ENCODE results near the gene EHMT1.

EHMT1 gene

DNA sequence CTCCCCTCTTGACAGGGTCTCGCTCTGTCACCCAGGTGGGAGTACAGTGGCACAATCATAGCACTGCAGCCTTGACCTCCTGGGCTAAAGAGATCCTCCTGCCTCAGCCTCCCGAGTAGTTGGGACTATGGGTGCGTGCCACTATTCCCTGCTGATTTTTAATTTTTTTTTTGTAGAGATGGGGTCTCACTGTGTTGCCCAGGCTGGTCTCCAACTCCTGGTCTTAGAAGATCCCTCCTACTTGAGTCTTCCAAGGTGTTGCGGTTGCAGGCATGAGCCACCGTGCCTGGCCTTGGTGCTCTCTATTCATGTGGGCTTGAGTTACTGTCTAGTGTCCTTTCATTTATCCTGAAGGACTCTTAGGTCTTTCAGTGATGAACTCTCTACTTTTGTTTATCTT lies 24.1 kb downstream of the EHMT1 start:
- no peak overlapping the region for H3K9ac ChIP-seq (ENCODE audit: insufficient read length)
- H3K9me3 ChIP-seq (ENCODE audit: low read depth, low read length), result no peaks in the 10 kb centered on the region
- no peak for TF ChIP-seq POLR2AphosphoS5 (IDR thresholded peaks at IDR 0.05; ENCODE audit: borderline replicate concordance, low read depth, low read length)
- no peak for TF ChIP-seq EZH2 (IDR thresholded peaks at IDR 0.05)
- no peak for TF ChIP-seq FOXP2 (optimal IDR thresholded peaks at IDR 0.05; ENCODE audit: control extremely low read depth, extremely low read length, insufficient read depth)
- H3K27ac ChIP-seq, result no peak overlapping the region
- DNase-seq (ENCODE audit: low read depth, low spot score), result no peak
- H3K4me3 ChIP-seq, result no peak overlapping the region
- H3K36me3 ChIP-seq (ENCODE audit: insufficient read depth, low read length), result peaks cover 3% of the 10 kb centered on the region; the same call in 1 of the 2 replicates

DNA sequence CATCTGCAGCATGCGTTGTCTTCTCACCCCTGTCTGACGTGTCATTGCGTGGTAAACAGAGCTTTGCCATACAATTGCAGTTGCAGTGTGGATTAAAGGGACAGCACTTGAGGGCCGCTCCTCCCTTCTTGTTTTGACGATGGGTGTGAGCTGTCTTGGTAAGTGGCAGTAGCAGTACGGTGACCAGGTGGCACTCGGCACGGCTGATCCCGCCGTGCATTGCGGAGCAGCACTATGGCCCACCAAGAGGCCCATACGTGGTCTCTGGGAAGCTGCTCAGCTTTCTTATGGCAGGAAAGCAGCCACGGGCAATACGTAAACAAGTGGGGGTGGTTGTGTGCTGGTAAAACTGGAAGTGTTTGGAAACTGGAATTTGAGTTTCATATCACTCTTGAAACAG lies 25.1 kb downstream of the EHMT1 start:
- no peak for TF ChIP-seq POLR2AphosphoS5 (IDR thresholded peaks at IDR 0.05; ENCODE audit: borderline replicate concordance, low read depth, low read length)
- no peak for TF ChIP-seq EZH2 (IDR thresholded peaks at IDR 0.05)
- no peak for TF ChIP-seq FOXP2 (optimal IDR thresholded peaks at IDR 0.05; ENCODE audit: control extremely low read depth, extremely low read length, insufficient read depth)
- DNase-seq (ENCODE audit: low read depth, low spot score), result no peak
- Histone ChIP-seq H3K4me3 (no peak overlapping the region), H3K27ac (no peak overlapping the region), H3K9me3 (ENCODE audit: low read depth, low read length) (no peaks in the 10 kb centered on the region), H3K9ac (ENCODE audit: insufficient read length) (no peak overlapping the region), H3K36me3 (ENCODE audit: insufficient read depth, low read length) (peaks cover 3% of the 10 kb centered on the region; the same call in 1 of the 2 replicates)

DNA sequence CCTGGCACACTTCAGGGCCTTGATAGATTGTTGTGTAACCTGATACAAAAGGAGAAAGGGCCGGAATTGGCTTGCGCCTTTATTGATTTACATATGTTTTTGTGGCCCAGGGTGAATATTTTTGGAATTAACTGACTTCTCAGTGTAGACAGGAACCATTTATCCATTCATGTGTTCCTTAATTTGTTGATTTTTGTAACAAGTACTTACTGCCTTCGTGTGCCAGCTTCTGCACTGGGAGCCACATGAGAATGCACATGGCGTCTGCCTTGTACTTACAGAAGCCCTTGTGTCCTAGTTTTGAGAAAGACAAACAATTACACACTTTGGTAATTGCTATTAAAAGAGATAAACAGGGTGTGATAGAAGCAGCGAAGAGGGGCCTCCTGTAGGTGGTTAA lies 26.4 kb downstream of the EHMT1 start:
- no peak overlapping the region for H3K27ac ChIP-seq
- DNase-seq (ENCODE audit: low read depth, low spot score), result no peak
- TF ChIP-seq POLR2AphosphoS5 (IDR thresholded peaks at IDR 0.05; ENCODE audit: borderline replicate concordance, low read depth, low read length), result no peak
- H3K36me3 ChIP-seq (ENCODE audit: insufficient read depth, low read length), result peaks cover 5% of the 10 kb centered on the region; the same call in 1 of the 2 replicates
- no peak overlapping the region for H3K4me3 ChIP-seq
- H3K9ac ChIP-seq (ENCODE audit: insufficient read length), result no peak overlapping the region
- H3K9me3 ChIP-seq (ENCODE audit: low read depth, low read length), result no peaks in the 10 kb centered on the region

DNA sequence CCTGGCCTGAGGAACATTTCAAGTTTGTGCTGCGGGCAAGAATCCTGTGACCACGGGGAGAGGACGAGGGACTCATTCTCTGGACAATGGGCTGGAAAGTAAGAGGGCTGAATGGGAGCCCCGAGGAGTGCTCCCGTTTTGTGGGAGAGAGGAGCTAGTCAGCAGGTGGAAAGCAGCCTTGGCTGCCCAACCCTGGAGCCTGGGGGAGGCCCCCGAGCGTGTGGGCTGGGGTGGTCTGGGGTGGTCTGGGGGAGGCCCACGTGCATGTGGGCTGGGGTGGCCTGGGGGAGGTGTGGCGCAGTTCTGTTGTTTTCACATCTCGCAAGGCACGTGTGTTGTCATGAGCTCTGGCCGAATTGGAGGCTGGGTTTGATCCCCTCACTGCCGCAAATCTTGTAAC lies 27.5 kb downstream of the EHMT1 start:
- Histone ChIP-seq H3K4me3 (no peak overlapping the region), H3K9ac (ENCODE audit: insufficient read length) (no peak overlapping the region), H3K9me3 (ENCODE audit: low read depth, low read length) (no peaks in the 10 kb centered on the region), H3K27ac (no peak overlapping the region), H3K36me3 (ENCODE audit: insufficient read depth, low read length) (peaks cover 16% of the 10 kb centered on the region)
- DNase-seq (ENCODE audit: low read depth, low spot score), result no peak
- TF ChIP-seq FOXP2 (optimal IDR thresholded peaks at IDR 0.05; ENCODE audit: control extremely low read depth, extremely low read length, insufficient read depth), result no peak
- no peak for TF ChIP-seq EZH2 (IDR thresholded peaks at IDR 0.05)
- no peak for TF ChIP-seq POLR2AphosphoS5 (IDR thresholded peaks at IDR 0.05; ENCODE audit: borderline replicate concordance, low read depth, low read length)

DNA sequence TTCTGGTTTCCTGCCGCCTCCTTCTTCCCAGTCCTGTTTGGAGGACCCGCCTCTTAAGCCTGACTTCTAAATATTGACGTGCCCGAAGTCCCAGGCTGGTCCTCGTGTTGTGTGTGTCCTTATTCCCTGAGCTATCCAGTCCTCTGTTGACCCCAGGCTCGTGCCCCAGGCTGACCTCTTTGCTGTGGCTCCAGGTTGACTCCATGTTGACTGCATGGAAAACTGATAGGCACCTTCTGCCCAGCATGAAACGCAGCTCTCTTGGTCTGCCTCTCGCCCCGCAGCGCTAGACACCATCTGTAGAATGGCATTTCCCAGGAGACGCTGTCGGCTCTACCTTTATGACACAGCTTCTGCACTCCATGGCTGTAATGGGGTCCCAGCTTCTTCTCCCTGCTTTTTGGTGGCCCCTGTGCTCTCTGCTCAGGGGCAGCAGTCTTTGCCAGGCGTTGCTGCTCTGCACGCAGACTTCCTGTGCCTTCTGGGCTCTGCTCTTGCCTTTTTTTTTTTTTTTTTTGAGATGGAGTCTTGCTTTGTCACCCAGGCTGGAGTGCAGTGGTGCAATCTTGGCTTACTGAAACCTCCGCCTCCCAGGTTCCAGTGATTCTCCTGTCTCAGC lies 28.4 kb downstream of the EHMT1 start:
- Histone ChIP-seq H3K36me3 (ENCODE audit: insufficient read depth, low read length) (peaks cover 21% of the 10 kb centered on the region), H3K27ac (no peak overlapping the region), H3K9me3 (ENCODE audit: low read depth, low read length) (no peaks in the 10 kb centered on the region), H3K9ac (ENCODE audit: insufficient read length) (no peak overlapping the region), H3K4me3 (no peak overlapping the region)
- no peak for DNase-seq (ENCODE audit: low read depth, low spot score)
- no peak for TF ChIP-seq FOXP2 (optimal IDR thresholded peaks at IDR 0.05; ENCODE audit: control extremely low read depth, extremely low read length, insufficient read depth)
- TF ChIP-seq EZH2 (IDR thresholded peaks at IDR 0.05), result no peak
- TF ChIP-seq POLR2AphosphoS5 (IDR thresholded peaks at IDR 0.05; ENCODE audit: borderline replicate concordance, low read depth, low read length), result no peak

DNA sequence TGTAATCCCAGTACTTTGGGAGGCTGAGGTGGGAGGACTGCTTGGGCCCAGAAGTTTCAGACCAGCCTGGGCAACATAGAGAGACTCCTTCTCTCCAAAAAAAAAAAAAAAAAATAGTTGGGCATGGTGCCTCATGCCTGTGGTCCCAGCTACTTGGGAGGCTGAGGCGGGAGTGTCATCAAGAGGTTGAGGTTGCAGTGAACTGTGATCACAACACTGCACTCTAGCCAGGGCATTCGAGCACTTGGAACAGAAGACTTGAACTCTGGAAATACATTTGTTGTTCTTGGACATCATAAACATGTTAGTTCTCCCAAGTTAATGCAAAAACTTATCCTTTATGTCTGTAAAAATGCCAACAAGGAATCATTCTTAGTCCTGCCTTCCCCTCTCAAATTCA lies 29.6 kb downstream of the EHMT1 start:
- no peak for DNase-seq (ENCODE audit: low read depth, low spot score)

DNA sequence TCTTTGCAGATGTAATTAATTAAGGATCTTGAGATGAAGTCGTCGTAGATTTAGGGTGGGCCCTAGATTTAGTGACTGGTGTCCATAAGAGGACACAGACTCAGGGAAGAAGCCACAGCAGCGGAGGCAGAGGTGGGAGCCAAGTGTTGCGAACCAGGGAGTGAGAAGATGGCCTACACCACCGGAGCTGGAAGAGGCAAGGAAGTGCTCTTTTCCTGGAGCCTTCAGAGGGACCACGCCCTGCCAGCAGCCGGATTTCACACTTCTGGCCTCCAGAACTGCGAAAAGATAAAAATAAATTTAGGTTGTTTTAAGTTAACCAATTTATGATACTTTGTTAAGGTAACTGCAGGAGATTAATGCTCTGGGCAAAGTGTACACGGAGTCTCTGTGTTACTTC lies 30.7 kb downstream of the EHMT1 start:
- TF ChIP-seq EZH2 (IDR thresholded peaks at IDR 0.05) (no peak), POLR2AphosphoS5 (IDR thresholded peaks at IDR 0.05; ENCODE audit: borderline replicate concordance, low read depth, low read length) (no peak), FOXP2 (optimal IDR thresholded peaks at IDR 0.05; ENCODE audit: control extremely low read depth, extremely low read length, insufficient read depth) (no peak)
- DNase-seq (ENCODE audit: low read depth, low spot score), result no peak
- H3K27ac ChIP-seq, result no peak overlapping the region
- H3K36me3 ChIP-seq (ENCODE audit: insufficient read depth, low read length), result peaks cover 17% of the 10 kb centered on the region
- H3K9me3 ChIP-seq (ENCODE audit: low read depth, low read length), result no peaks in the 10 kb centered on the region
- H3K9ac ChIP-seq (ENCODE audit: insufficient read length), result no peak overlapping the region
- no peak overlapping the region for H3K4me3 ChIP-seq

More for the DNA sequence above, 29.6 kb downstream of the EHMT1 start:
- H3K4me3 ChIP-seq, result no peak overlapping the region
- H3K27ac ChIP-seq, result no peak overlapping the region
- TF ChIP-seq POLR2AphosphoS5 (IDR thresholded peaks at IDR 0.05; ENCODE audit: borderline replicate concordance, low read depth, low read length) (no peak), FOXP2 (optimal IDR thresholded peaks at IDR 0.05; ENCODE audit: control extremely low read depth, extremely low read length, insufficient read depth) (no peak), EZH2 (IDR thresholded peaks at IDR 0.05) (no peak)
- H3K9me3 ChIP-seq (ENCODE audit: low read depth, low read length), result no peaks in the 10 kb centered on the region
- no peak overlapping the region for H3K9ac ChIP-seq (ENCODE audit: insufficient read length)
- peaks cover 21% of the 10 kb centered on the region for H3K36me3 ChIP-seq (ENCODE audit: insufficient read depth, low read length)

DNA sequence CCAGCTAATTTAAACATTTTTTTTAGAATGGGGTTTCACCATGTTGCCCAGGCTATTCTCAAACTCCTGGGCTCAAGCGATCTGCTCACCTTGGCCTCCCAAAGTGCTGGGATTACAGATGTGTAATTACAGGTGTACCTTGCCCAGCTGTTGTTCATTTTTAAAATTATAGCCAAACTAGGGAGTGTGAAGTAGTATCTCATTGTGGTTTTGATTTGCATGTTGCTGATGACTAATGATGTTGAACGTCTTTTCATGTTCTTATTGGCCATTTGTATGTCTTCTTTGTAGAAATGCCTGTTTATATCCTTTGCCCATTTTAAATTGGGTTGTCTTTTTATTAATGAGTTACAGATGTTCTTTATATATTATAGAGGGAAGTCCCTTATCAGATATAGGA lies 31.5 kb downstream of the EHMT1 start:
- H3K4me3 ChIP-seq, result no peak overlapping the region
- no peak for DNase-seq (ENCODE audit: low read depth, low spot score)
- H3K36me3 ChIP-seq (ENCODE audit: insufficient read depth, low read length), result peaks cover 17% of the 10 kb centered on the region
- TF ChIP-seq EZH2 (IDR thresholded peaks at IDR 0.05) (no peak), POLR2AphosphoS5 (IDR thresholded peaks at IDR 0.05; ENCODE audit: borderline replicate concordance, low read depth, low read length) (no peak), FOXP2 (optimal IDR thresholded peaks at IDR 0.05; ENCODE audit: control extremely low read depth, extremely low read length, insufficient read depth) (no peak)
- no peak overlapping the region for H3K27ac ChIP-seq
- no peak overlapping the region for H3K9ac ChIP-seq (ENCODE audit: insufficient read length)
- no peaks in the 10 kb centered on the region for H3K9me3 ChIP-seq (ENCODE audit: low read depth, low read length)

DNA sequence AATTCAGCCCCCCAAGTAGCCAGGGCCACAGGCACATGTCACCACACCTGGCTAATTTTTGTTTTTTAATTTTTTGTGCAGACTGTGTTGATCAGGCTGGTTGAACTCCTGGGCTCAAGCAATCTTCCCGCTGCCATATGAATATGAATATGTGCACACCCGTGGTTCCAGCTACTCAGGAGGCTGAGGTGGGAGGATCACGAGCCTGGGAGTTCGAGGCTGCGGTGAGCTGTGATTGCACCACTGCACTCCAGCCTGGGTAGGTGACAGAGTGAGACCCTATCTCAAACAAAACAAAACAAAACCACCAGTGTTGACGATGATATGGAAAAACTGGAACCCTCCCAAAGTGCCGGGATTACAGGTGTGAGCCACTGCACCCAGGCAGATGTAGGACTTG lies 32.0 kb downstream of the EHMT1 start:
- no peak overlapping the region for H3K9ac ChIP-seq (ENCODE audit: insufficient read length)
- no peak overlapping the region for H3K27ac ChIP-seq
- DNase-seq (ENCODE audit: low read depth, low spot score), result no peak
- H3K4me3 ChIP-seq, result no peak overlapping the region
- H3K36me3 ChIP-seq (ENCODE audit: insufficient read depth, low read length), result peaks cover 17% of the 10 kb centered on the region
- TF ChIP-seq FOXP2 (optimal IDR thresholded peaks at IDR 0.05; ENCODE audit: control extremely low read depth, extremely low read length, insufficient read depth) (no peak), POLR2AphosphoS5 (IDR thresholded peaks at IDR 0.05; ENCODE audit: borderline replicate concordance, low read depth, low read length) (no peak), EZH2 (IDR thresholded peaks at IDR 0.05) (no peak)
- H3K9me3 ChIP-seq (ENCODE audit: low read depth, low read length), result no peaks in the 10 kb centered on the region
